Neural cell (in vitro differentiated cells): ENCODE results near the gene CNTNAP2. TPM values are rescaled to one million over a fixed set of nuclear protein-coding genes. Genes with fewer than 3 reads are reported as not detected.

Experiments used
- H2AFZ ChIP-seq: fragments of 200-600, 300-800 bp; sonication (generic), shearing (Covaris generic); 2 replicates; pipeline ENCODE4 v1.6.0; 2014; ENCODE audit warnings: low read depth, mild to moderate bottlenecking, antibody characterized with exemption, low read length, moderate library complexity
- H3F3A ChIP-seq: fragments of 200-600 bp; shearing (Covaris generic); 2 replicates; pipeline ENCODE4 v1.6.1; 2016; ENCODE audit warnings: mild to moderate bottlenecking, moderate library complexity, mixed read lengths, antibody characterized with exemption, low read length; ENCODE audit not compliant: insufficient read depth, poor library complexity, severe bottlenecking
- H3K27ac ChIP-seq: fragments of 200-600, 300-800 bp; sonication (generic), shearing (Covaris generic); 2 replicates; pipeline ENCODE4 v1.5.1; 2014; ENCODE audit warnings: mild to moderate bottlenecking, low read length, moderate library complexity
- H3K27me3 ChIP-seq: fragments of 300-800, 200-600 bp; sonication (generic), shearing (Covaris generic); 2 replicates; pipeline ENCODE4 v1.6.0; 2014; ENCODE audit warnings: mild to moderate bottlenecking, low read depth, low read length, moderate library complexity; ENCODE audit not compliant: insufficient read depth
- H3K36me3 ChIP-seq: fragments of 300-800, 200-600 bp; sonication (generic), shearing (Covaris generic); 2 replicates; pipeline ENCODE4 v1.5.1; 2014; ENCODE audit warnings: mild to moderate bottlenecking, antibody characterized with exemption, low read length, moderate library complexity; ENCODE audit not compliant: insufficient read depth
- H3K4me2 ChIP-seq: fragments of 300-800, 200-600 bp; sonication (generic), shearing (Covaris generic); 2 replicates; pipeline ENCODE4 v1.6.0; 2014; ENCODE audit warnings: mild to moderate bottlenecking, low read length
- H3K4me3 ChIP-seq: fragments of 300-800, 200-600 bp; sonication (generic), shearing (Covaris generic); 2 replicates; pipeline ENCODE4 v1.5.1; 2014; ENCODE audit warnings: mild to moderate bottlenecking, low read length, moderate library complexity
- H3K79me2 ChIP-seq: fragments of 200-600 bp; shearing (Covaris generic); replicated peaks from 2 replicates; pipeline ENCODE4 v1.6.0; 2014; ENCODE audit warnings: mild to moderate bottlenecking, low read length, moderate library complexity; ENCODE audit not compliant: insufficient read depth
- H3K9ac ChIP-seq: fragments of 300-800, 200-600 bp; sonication (generic), shearing (Covaris generic); 2 replicates; pipeline ENCODE4 v1.6.1; 2016; ENCODE audit warnings: mild to moderate bottlenecking, low read length, mixed read lengths
- H3K9me2 ChIP-seq: fragments of 200-600 bp; shearing (Covaris generic); 2 replicates; pipeline ENCODE4 v1.6.1; 2016; ENCODE audit warnings: mild to moderate bottlenecking, low read length, mixed read lengths; ENCODE audit not compliant: insufficient read depth
- H3K9me3 ChIP-seq: fragments of 200-600, 300-800 bp; sonication (generic), shearing (Covaris generic); 2 replicates; pipeline ENCODE4 v1.6.1; 2016; ENCODE audit warnings: mild to moderate bottlenecking, mixed run types, low read length, moderate library complexity, mixed read lengths
- H4K20me1 ChIP-seq: fragments of 200-600 bp; shearing (Covaris generic); 2 replicates; pipeline ENCODE4 v1.6.1; 2016; ENCODE audit warnings: mild to moderate bottlenecking, mixed run types; ENCODE audit not compliant: insufficient read depth
- CTCF ChIP-seq: fragments of 450-650 bp; IDR thresholded peaks from 2 replicates; pipeline ENCODE4 v1.5.1; 2014; ENCODE audit warnings: antibody characterized with exemption, mild to moderate bottlenecking, moderate library complexity; ENCODE audit not compliant: poor library complexity, severe bottlenecking
- EP300 ChIP-seq: fragments of 450-650 bp; conservative IDR thresholded peaks from 2 replicates; pipeline ENCODE4 v1.6.1; 2014; ENCODE audit warnings: antibody characterized with exemption, mild to moderate bottlenecking, moderate library complexity; ENCODE audit not compliant: poor library complexity, severe bottlenecking
- EZH2 ChIP-seq: fragments of 200-600, 300-800 bp; shearing (Covaris generic), sonication (generic); IDR thresholded peaks from 2 replicates; pipeline ENCODE4 v1.6.1; 2014; ENCODE audit warnings: antibody characterized with exemption, low read length, borderline replicate concordance, mild to moderate bottlenecking; ENCODE audit not compliant: insufficient read depth, poor library complexity, severe bottlenecking
- MXI1 ChIP-seq: fragments of 450-650 bp; conservative IDR thresholded peaks from 2 replicates; pipeline ENCODE4 v1.6.1; 2014; ENCODE audit warnings: antibody characterized with exemption, mild to moderate bottlenecking; ENCODE audit not compliant: poor library complexity, severe bottlenecking
- POLR2AphosphoS5 ChIP-seq: IDR thresholded peaks from 2 replicates; pipeline ENCODE4 v1.6.1; 2012
- RAD21 ChIP-seq: fragments of 450-650 bp; conservative IDR thresholded peaks from 2 replicates; pipeline ENCODE4 v1.6.1; 2014; ENCODE audit warnings: antibody characterized with exemption, mild to moderate bottlenecking, moderate library complexity
- REST ChIP-seq: IDR thresholded peaks from 2 replicates; pipeline ENCODE4 v1.6.1; 2012; ENCODE audit warnings: borderline replicate concordance
- SMC3 ChIP-seq: fragments of 450-650 bp; conservative IDR thresholded peaks from 2 replicates; pipeline ENCODE4 v1.6.1; 2014; ENCODE audit warnings: antibody characterized with exemption, mild to moderate bottlenecking, moderate library complexity; ENCODE audit not compliant: poor library complexity
- TAF1 ChIP-seq: IDR thresholded peaks from 2 replicates; pipeline ENCODE4 v1.6.1; 2012; ENCODE audit warnings: low read depth
- polyA plus RNA-seq: library from polyadenylated mRNA; depleted of rRNA; stranded (reverse); fragments of >200 nt; gene quantifications from 2 replicates; pipeline ENCODE4 v1.2.3, GENCODE V29; 2014

CNTNAP2 gene
- polyA plus RNA-seq, 1 donor from 2014 or later: 276 TPM

GRCh38 chr7:147047696-147048095 is 931.1 kb downstream of the CNTNAP2 start:
- Histone ChIP-seq H3K9me3 (no peaks in the 10 kb centered on the region), H3K27ac (no peak overlapping the region), H4K20me1 (no peaks in the 10 kb centered on the region), H3K4me2 (no peak overlapping the region), H3K79me2 (no peaks in the 10 kb centered on the region), H3K27me3 (no peaks in the 10 kb centered on the region), H3F3A (no peaks in the 10 kb centered on the region), H3K4me3 (no peak overlapping the region), H3K36me3 (no peaks in the 10 kb centered on the region), H3K9ac (no peak overlapping the region), H2AFZ (no peak overlapping the region), H3K9me2 (no peaks in the 10 kb centered on the region)
- TF ChIP-seq CTCF: no peak
- TF ChIP-seq EZH2: no peak
- TF ChIP-seq EP300: no peak
- TF ChIP-seq POLR2AphosphoS5: no peak
- no peak for TF ChIP-seq REST
- no peak for TF ChIP-seq RAD21
- no peak for TF ChIP-seq SMC3
- TF ChIP-seq TAF1: no peak
- no peak for TF ChIP-seq MXI1

- Histone ChIP-seq H2AFZ (no peak overlapping the region), H3K4me3 (no peak overlapping the region), H3K9me2 (no peaks in the 10 kb centered on the region), H3F3A (no peaks in the 10 kb centered on the region), H4K20me1 (no peaks in the 10 kb centered on the region), H3K79me2 (no peaks in the 10 kb centered on the region), H3K27ac (no peak overlapping the region), H3K36me3 (no peaks in the 10 kb centered on the region), H3K27me3 (no peaks in the 10 kb centered on the region), H3K9me3 (no peaks in the 10 kb centered on the region), H3K9ac (no peak overlapping the region), H3K4me2 (no peak overlapping the region)
- TF ChIP-seq SMC3 (no peak), MXI1 (no peak), CTCF (no peak), EP300 (no peak), REST (no peak), RAD21 (no peak), POLR2AphosphoS5 (no peak), TAF1 (no peak)
Measured at GRCh38 chr7:147048864-147049263, 932.3 kb downstream of the CNTNAP2 start.
